GM12892 (cell line): ENCODE results near the gene LTA.
"Not testable (repeated sequence)": the region's sequence is repeated elsewhere in the genome, so short reads cannot be mapped to it uniquely, and the experiment has no call there.

Experiments used
- DNase-seq: peaks from one replicate; pipeline ENCODE4 v3.0.0; 2011; ENCODE audit not compliant: insufficient read length
- FAIRE-seq: peaks from 2 replicates; lab custom pipeline; 2011; peaks lifted over from hg19 to GRCh38; lab: Jason Lieb, UNC
- POLR2A ChIP-seq: IDR thresholded peaks from 2 replicates; pipeline ENCODE4 v1.6.1; 2011; ENCODE audit warnings: low read depth, low read length, control low read depth
- POLR2AphosphoS5 ChIP-seq: IDR thresholded peaks from 2 replicates; pipeline ENCODE4 v1.6.1; 2011; ENCODE audit warnings: low read depth, low read length, control low read depth
- TAF1 ChIP-seq: IDR thresholded peaks from 2 replicates; pipeline ENCODE4 v1.6.1; 2011; ENCODE audit warnings: low read depth, mild to moderate bottlenecking, control low read depth, low read length, borderline replicate concordance

LTA gene

GRCh38 chr6:31545291-31545690, 26.8 kb upstream of the LTA start:
- TF ChIP-seq POLR2AphosphoS5 = no peak
- TF ChIP-seq POLR2A = no peak
- no peak for TF ChIP-seq TAF1
- no peak for DNase-seq
- FAIRE-seq = no peak

- peak; percentile 92 for FAIRE-seq
- DNase-seq = no peak
- TF ChIP-seq POLR2A (no peak), POLR2AphosphoS5 (no peak)
These were observed 25.6 kb upstream of the LTA start, which contains the start of gene ATP6V1G2 for GRCh38 chr6:31546339-31546957. Gene ATP6V1G2, minus strand, starts transcription at chr6:31546608. Its CDS starts 49 bp downstream, at chr6:31546559.

GRCh38 chr6:31546958-31547726, 24.9 kb upstream of the LTA start, which contains the start of gene NFKBIL1:
Gene NFKBIL1, plus strand, starts transcription at chr6:31547608. Its CDS starts 87 bp downstream, at chr6:31547695.
- TF ChIP-seq POLR2AphosphoS5 = peak; percentile 43; the same call in 1 of the 2 replicates
- no peak; the same call in 1 of the 2 replicates for TF ChIP-seq TAF1
- peak; percentile 29; the same call in 1 of the 2 replicates for TF ChIP-seq POLR2A
- FAIRE-seq = peak; percentile 96
- peak; percentile 80 for DNase-seq

GRCh38 chr6:31547727-31548543, 24.2 kb upstream of the LTA start:
- DNase-seq (no peak), FAIRE-seq (no peak)
- TF ChIP-seq TAF1 (no peak), POLR2AphosphoS5 (0 out of 2 replicates have a peak, but pooled peaks have one; percentile 3), POLR2A (no peak)

- no peak for TF ChIP-seq TAF1
- no peak for TF ChIP-seq POLR2A
- TF ChIP-seq POLR2AphosphoS5 = no peak
- no peak for FAIRE-seq
These were observed 23.6 kb upstream of the LTA start for GRCh38 chr6:31548544-31548873.

DNA sequence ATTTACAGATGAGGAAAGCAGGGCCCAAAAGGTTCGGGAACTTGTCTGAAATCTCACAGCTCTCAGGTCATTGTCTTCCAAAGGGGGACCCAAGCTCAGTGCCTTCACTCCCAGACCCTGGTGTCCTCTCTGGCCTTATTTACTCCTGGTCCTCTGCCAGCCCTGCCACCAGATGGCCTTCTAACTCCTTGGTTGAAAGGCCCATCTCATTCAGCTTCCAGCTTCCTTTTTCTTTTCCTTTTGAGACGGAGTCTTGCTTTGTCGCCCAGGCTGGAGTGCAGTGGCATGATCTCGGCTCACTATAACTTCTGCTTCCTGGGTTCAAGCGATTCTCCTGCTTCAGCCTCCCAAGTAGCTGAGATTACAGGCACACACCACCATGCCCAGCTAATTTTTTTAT, 20.7 kb upstream of the LTA start:
- not testable (repeated sequence) for DNase-seq
- peak; percentile 62 for FAIRE-seq

More at GRCh38 chr6:31548544-31548873, 23.6 kb upstream of the LTA start:
- no peak for DNase-seq

- no peak for DNase-seq
- peak; percentile 69 for FAIRE-seq
- TF ChIP-seq TAF1 (no peak), POLR2A (no peak), POLR2AphosphoS5 (no peak)
These were observed 15.8 kb upstream of the LTA start for GRCh38 chr6:31556307-31556706.

GRCh38 chr6:31557443-31558317, 14.4 kb upstream of the LTA start:
- TF ChIP-seq TAF1 = no peak
- no peak for TF ChIP-seq POLR2A
- no peak for TF ChIP-seq POLR2AphosphoS5
- no peak for DNase-seq
- peak; percentile 9 for FAIRE-seq

DNA sequence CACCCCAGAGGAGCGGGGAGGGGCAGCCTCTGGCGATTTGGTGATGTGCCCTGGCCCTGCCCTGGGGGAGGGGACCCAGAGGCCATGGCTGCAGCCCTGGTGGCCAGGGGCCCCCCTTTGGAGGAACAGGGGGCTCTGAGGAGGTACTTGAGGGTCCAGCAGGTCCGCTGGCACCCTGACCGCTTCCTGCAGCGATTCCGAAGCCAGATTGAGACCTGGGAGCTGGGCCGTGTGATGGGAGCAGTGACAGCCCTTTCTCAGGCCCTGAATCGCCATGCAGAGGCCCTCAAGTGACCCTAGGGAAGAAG, 13.8 kb upstream of the LTA start:
- FAIRE-seq (no peak), DNase-seq (no peak)
- TF ChIP-seq POLR2AphosphoS5 (no peak), TAF1 (no peak), POLR2A (no peak; the same call in 1 of the 2 replicates)

- DNase-seq (peak; percentile 66), FAIRE-seq (peak; percentile 94)
- peak; percentile 91 for TF ChIP-seq POLR2AphosphoS5
- TF ChIP-seq POLR2A = peak; percentile 80
- TF ChIP-seq TAF1 = peak; percentile 45
These were observed 13.2 kb upstream of the LTA start for GRCh38 chr6:31558631-31559500.

DNA sequence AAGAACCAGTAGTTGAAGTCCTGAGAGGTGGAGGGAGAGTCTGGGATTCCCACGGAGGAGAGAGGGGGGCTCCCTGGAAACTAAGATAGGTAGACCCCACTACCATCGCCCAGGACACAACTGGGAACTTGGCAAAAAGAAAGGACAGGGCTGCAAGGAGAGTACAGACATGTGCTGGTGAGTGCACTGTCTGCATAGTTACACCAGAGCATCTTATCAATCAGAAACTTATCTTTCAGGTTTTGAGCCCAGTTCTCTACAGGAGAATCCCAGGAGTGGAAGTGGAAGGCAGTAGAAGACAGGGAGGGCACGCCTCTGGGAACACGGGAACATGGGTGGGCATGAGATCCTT, 12.5 kb upstream of the LTA start:
- TF ChIP-seq POLR2A (peak; percentile 34; the same call in 1 of the 2 replicates), TAF1 (no peak)
- DNase-seq (no peak), FAIRE-seq (no peak)
